HG03097 (cell line): ENCODE measurements around the gene ISM1.
A peak's percentile ranks its signal among the peaks of the same experiment; 100 is the strongest.

ENCODE experiments used
- ATAC-seq: cut with Tn5 transposase; IDR thresholded peaks from one replicate; pipeline ENCODE4 v1.9.1; 2021; ENCODE audit not compliant: unreplicated experiment, low FRiP score

Gene ISM1

GRCh38 chr20:13302647-13303450 is 81.8 kb downstream of the ISM1 start:
- no peak for ATAC-seq

- ATAC-seq = no peak
Measured at GRCh38 chr20:13305284-13305683, 84.2 kb downstream of the ISM1 start.

GRCh38 chr20:13307562-13308163 is 86.6 kb downstream of the ISM1 start:
- no peak for ATAC-seq

GRCh38 chr20:13312300-13312699 is 91.2 kb downstream of the ISM1 start:
- ATAC-seq = no peak

GRCh38 chr20:13313201-13313600 is 92.1 kb downstream of the ISM1 start:
- ATAC-seq = no peak

- ATAC-seq = no peak
Measured at GRCh38 chr20:13317439-13317838, 96.4 kb downstream of the ISM1 start.

GRCh38 chr20:13318871-13319521 is 97.9 kb downstream of the ISM1 start:
- ATAC-seq = no peak

- ATAC-seq = no peak
Measured at GRCh38 chr20:13320702-13321101, 99.6 kb downstream of the ISM1 start.

- ATAC-seq = no peak
Measured at GRCh38 chr20:13321416-13321815, 100.3 kb downstream of the ISM1 start.

- ATAC-seq = no peak
Measured at GRCh38 chr20:13322198-13322597, 101.1 kb downstream of the ISM1 start.

- ATAC-seq = no peak
Measured at GRCh38 chr20:13322621-13323020, 101.5 kb downstream of the ISM1 start.

- ATAC-seq = no peak
Measured at GRCh38 chr20:13325033-13325432, 104.0 kb downstream of the ISM1 start.

GRCh38 chr20:13325796-13326340 is 104.8 kb downstream of the ISM1 start:
- no peak for ATAC-seq

GRCh38 chr20:13331536-13331935 is 110.5 kb downstream of the ISM1 start:
- ATAC-seq = no peak

- no peak for ATAC-seq
Measured at GRCh38 chr20:13333036-13333435, 112.0 kb downstream of the ISM1 start.

- no peak for ATAC-seq
Measured at GRCh38 chr20:13333793-13334192, 112.7 kb downstream of the ISM1 start.

GRCh38 chr20:13336308-13337089 is 115.4 kb downstream of the ISM1 start:
- ATAC-seq = peak; percentile 77

GRCh38 chr20:13337090-13337784 is 116.2 kb downstream of the ISM1 start:
- ATAC-seq = no peak

GRCh38 chr20:13338097-13338661 is 117.1 kb downstream of the ISM1 start:
- no peak for ATAC-seq

GRCh38 chr20:13338999-13339411 is 117.9 kb downstream of the ISM1 start:
- no peak for ATAC-seq
